Cardiac fibroblast (primary cell): ENCODE measurements around the gene COLGALT1.
"Not testable (repeated sequence)": the region's sequence is repeated elsewhere in the genome, so short reads cannot be mapped to it uniquely, and the experiment has no call there.

Experiments used
- DNase-seq, 2 donors: peaks; one replicate each; pipeline versions ENCODE4 v3.0.0 to v3.0.0-alpha.2; 2010; ENCODE audit warnings: low read depth in 2 of 2
- H3K4me3 ChIP-seq, 2 donors: replicated peaks in 1 of 2; 1 replicate in 1 of 2; 2 replicates in 1 of 2; pipeline ENCODE4 v1.5.1; 2011; ENCODE audit warnings: low read depth in 2 of 2, low read length in 2 of 2, mild to moderate bottlenecking in 2 of 2, moderate library complexity in 1 of 2
- TF ChIP-seq, protein P1 (sequence below): IDR thresholded peaks from one replicate; pipeline ENCODE4 v1.5.1; 2011; ENCODE audit warnings: low read depth, mild to moderate bottlenecking, low read length, inconsistent platforms

COLGALT1 gene

DNA sequence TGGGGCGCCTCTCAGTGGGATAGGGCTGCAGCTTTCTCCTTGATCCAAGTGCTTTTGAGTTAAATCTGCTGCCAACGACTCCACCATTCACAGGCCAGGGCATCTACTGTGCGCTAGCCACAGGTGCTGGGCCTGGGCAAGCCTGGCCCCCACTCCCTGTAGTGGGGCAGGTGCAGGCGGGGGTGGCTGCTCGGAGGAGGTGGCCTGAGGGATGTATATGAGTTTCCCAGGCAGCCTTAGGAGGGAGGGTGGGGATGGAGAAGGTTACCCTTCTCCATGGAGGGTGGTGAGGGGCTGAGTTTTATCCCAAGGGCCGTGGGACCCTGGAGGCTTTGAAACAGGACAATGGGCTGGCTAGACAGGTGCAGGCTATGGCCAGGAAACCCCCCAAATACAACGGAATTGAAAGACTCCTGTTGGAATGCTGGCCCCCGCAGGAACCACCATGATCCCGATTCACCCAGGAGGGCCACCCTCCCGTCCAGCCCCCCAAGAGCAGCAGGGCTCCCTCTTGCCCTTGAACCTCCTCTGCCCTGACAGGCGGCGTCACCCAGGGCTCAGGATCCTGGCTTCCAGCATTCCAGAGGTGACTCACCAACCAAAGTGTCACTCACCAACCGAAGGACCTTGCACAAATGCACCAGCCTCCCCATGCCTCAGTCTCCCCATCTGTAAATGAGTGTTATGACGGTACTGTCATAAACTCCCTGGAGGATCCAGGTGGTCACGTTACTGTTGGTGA is 39.9 kb upstream of the COLGALT1 start:
- no peak overlapping the region for H3K4me3 ChIP-seq
- DNase-seq = no peak
- TF ChIP-seq, protein P1, sequence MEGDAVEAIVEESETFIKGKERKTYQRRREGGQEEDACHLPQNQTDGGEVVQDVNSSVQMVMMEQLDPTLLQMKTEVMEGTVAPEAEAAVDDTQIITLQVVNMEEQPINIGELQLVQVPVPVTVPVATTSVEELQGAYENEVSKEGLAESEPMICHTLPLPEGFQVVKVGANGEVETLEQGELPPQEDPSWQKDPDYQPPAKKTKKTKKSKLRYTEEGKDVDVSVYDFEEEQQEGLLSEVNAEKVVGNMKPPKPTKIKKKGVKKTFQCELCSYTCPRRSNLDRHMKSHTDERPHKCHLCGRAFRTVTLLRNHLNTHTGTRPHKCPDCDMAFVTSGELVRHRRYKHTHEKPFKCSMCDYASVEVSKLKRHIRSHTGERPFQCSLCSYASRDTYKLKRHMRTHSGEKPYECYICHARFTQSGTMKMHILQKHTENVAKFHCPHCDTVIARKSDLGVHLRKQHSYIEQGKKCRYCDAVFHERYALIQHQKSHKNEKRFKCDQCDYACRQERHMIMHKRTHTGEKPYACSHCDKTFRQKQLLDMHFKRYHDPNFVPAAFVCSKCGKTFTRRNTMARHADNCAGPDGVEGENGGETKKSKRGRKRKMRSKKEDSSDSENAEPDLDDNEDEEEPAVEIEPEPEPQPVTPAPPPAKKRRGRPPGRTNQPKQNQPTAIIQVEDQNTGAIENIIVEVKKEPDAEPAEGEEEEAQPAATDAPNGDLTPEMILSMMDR = no peak

GRCh38 chr19:17517898-17518297 is 37.6 kb upstream of the COLGALT1 start:
- H3K4me3 ChIP-seq = no peak overlapping the region
- no peak for DNase-seq
- TF ChIP-seq, protein P1 = no peak

DNA sequence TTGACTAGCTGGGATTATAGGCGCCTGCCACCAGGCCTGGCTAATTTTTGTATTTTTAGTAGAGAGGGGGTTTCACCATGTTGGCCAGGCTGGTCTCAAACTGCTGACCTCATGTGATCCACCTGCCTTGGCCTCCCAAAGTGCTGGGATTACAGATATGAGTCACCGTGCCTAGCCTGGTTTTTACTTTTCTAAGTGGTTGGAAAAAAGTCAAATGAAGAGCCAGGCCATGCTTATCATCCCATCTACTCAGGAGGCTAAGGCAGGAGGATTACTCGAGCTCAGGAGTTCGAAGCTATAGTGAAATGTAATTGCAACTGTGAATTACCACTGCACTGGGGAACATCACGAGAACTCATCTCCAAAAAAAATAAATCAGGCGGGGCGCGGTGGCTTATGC is 36.8 kb upstream of the COLGALT1 start:
- H3K4me3 ChIP-seq, DNase-seq: not testable (repeated sequence)

GRCh38 chr19:17519967-17520366 is 35.5 kb upstream of the COLGALT1 start:
- TF ChIP-seq, protein P1 = no peak
- H3K4me3 ChIP-seq = no peak overlapping the region
- peak in 1 of 2 donors; percentile 42 for DNase-seq

GRCh38 chr19:17520865-17521264 is 34.6 kb upstream of the COLGALT1 start:
- no peak for DNase-seq
- TF ChIP-seq, protein P1 = no peak
- no peak overlapping the region for H3K4me3 ChIP-seq

DNA sequence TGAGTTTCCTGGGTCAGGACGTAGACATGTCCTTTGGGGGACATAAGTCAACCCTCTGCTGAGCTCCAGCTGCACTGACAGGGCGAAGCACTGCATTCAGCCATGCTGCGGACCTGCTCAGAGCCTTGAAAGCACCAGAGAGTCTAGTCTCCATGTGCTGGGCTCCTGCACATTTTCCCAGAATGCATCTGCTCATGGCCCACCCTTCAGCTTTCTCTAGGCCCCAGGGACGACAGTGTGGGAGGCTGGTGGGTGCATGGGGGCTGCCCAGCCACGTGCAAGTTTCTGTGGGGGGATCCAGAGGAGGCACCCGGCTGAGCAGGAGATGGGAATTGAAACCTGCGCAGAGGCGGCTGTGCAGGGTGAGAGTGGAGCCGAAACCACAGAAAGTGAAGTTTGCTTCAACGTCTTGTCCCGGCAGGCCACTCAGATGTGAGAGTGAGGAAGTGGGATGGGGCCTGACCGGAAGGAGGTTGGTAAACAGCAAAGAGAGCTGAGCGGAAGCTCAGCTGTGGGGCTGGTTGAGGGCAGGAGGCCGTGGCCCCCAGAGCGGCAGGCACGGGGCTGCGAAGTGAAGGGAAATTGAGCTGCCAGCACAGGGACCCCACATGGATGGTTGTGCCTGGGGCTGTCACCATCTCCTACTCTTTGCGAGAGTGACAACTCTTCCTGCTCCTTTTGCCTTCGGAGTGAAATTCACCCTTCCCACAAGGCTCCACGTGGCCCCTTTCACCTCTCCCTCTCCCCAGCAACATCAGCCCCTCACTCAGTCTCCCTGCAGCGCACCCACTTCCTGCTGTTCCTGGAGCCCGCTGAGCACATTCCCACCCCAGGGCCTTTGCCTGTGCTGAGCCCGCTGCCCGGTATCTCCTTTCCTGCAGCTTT is 32.2 kb upstream of the COLGALT1 start:
- no peak for DNase-seq
- TF ChIP-seq, protein P1 = no peak
- no peak overlapping the region for H3K4me3 ChIP-seq

- TF ChIP-seq, protein P1 = no peak
- no peak for DNase-seq
- no peak overlapping the region for H3K4me3 ChIP-seq
Measured at GRCh38 chr19:17524651-17525050, 30.8 kb upstream of the COLGALT1 start.
